ENCODE measurements around the gene TRIO.

Gene TRIO

DNA sequence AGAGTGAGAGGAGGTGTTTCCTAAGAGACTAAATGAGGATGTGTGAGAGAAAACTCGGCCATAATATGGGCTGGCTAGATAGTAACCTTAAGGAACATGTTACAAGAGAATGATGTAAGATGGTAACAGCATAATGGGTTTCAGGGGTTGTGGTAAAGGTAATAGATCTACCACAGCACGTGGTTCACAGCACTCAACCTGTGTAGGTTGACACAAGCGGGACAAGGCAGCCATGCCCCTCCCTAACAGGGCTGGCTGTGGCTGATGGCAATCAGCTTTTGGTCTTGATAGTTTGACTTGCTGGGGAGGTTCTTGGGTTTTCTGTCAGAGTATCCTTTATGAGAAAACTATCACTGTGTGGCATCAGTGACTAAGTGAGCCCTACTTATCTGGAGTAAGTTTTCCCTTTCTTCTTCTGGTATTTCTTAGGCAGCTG, 138.6 kb downstream of the TRIO start:
- no peaks in the 10 kb centered on the region for H3K9me3 ChIP-seq (ENCODE audit: low read length)
- no peaks in the 10 kb centered on the region for H3K27me3 ChIP-seq (ENCODE audit: control insufficient read depth in 1 of 2, insufficient read depth in 2 of 2, low read length in 2 of 2)
- no peak overlapping the region for H3K27ac ChIP-seq (ENCODE audit: low read depth, low read length)
- no peak overlapping the region for H3K9ac ChIP-seq (ENCODE audit: low read length)
- H3K36me3 ChIP-seq (ENCODE audit: insufficient read depth, low read length): no peaks in the 10 kb centered on the region
- H3K4me3 ChIP-seq (ENCODE audit: low read depth in 1 of 2, low read length in 2 of 2): no peak overlapping the region
- H3K4me1 ChIP-seq (ENCODE audit: insufficient read depth, low read length): peaks cover 20% of the 10 kb centered on the region

- Histone ChIP-seq H3K9ac (ENCODE audit: low read length) (no peak overlapping the region), H3K4me3 (ENCODE audit: low read depth in 1 of 2, low read length in 2 of 2) (no peak overlapping the region), H3K27ac (ENCODE audit: low read depth, low read length) (no peak overlapping the region), H3K4me1 (ENCODE audit: insufficient read depth, low read length) (peaks cover 18% of the 10 kb centered on the region), H3K36me3 (ENCODE audit: insufficient read depth, low read length) (peaks cover 4% of the 10 kb centered on the region), H3K27me3 (ENCODE audit: control insufficient read depth in 1 of 2, insufficient read depth in 2 of 2, low read length in 2 of 2) (no peaks in the 10 kb centered on the region), H3K9me3 (ENCODE audit: low read length) (no peaks in the 10 kb centered on the region)
Measured at GRCh38 chr5:14283139-14283538, 140.0 kb downstream of the TRIO start.

GRCh38 chr5:14284392-14285148, 141.4 kb downstream of the TRIO start:
- Histone ChIP-seq H3K9ac (ENCODE audit: low read length) (no peak overlapping the region), H3K4me1 (ENCODE audit: insufficient read depth, low read length) (peaks cover 16% of the 10 kb centered on the region), H3K9me3 (ENCODE audit: low read length) (no peaks in the 10 kb centered on the region), H3K4me3 (ENCODE audit: low read depth in 1 of 2, low read length in 2 of 2) (no peak overlapping the region), H3K36me3 (ENCODE audit: insufficient read depth, low read length) (peaks cover 7% of the 10 kb centered on the region), H3K27me3 (ENCODE audit: control insufficient read depth in 1 of 2, insufficient read depth in 2 of 2, low read length in 2 of 2) (no peaks in the 10 kb centered on the region), H3K27ac (ENCODE audit: low read depth, low read length) (no peak overlapping the region)

DNA sequence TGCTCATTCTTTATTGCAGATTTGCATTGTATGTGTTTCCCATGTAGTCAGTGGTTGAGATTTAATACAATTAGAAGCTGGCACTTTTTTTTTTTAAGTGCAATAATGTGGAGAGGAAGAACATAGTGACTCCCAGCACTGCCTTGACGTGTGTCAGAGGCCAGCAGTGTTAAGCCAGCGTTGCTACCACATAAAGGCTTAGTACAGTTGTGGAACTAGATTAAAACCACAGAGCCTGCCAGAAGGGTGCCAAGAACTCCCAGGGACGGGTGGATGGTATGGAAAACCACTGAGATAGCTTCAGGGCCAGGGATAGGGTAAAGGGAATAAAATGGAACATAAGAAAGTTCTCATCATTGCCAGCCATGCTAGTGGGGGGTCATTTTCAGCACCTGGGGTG, 142.9 kb downstream of the TRIO start:
- Histone ChIP-seq H3K4me1 (ENCODE audit: insufficient read depth, low read length) (peaks cover 16% of the 10 kb centered on the region), H3K4me3 (ENCODE audit: low read depth in 1 of 2, low read length in 2 of 2) (no peak overlapping the region), H3K9ac (ENCODE audit: low read length) (no peak overlapping the region), H3K36me3 (ENCODE audit: insufficient read depth, low read length) (peaks cover 9% of the 10 kb centered on the region), H3K27ac (ENCODE audit: low read depth, low read length) (no peak overlapping the region), H3K27me3 (ENCODE audit: control insufficient read depth in 1 of 2, insufficient read depth in 2 of 2, low read length in 2 of 2) (no peaks in the 10 kb centered on the region), H3K9me3 (ENCODE audit: low read length) (no peaks in the 10 kb centered on the region)

DNA sequence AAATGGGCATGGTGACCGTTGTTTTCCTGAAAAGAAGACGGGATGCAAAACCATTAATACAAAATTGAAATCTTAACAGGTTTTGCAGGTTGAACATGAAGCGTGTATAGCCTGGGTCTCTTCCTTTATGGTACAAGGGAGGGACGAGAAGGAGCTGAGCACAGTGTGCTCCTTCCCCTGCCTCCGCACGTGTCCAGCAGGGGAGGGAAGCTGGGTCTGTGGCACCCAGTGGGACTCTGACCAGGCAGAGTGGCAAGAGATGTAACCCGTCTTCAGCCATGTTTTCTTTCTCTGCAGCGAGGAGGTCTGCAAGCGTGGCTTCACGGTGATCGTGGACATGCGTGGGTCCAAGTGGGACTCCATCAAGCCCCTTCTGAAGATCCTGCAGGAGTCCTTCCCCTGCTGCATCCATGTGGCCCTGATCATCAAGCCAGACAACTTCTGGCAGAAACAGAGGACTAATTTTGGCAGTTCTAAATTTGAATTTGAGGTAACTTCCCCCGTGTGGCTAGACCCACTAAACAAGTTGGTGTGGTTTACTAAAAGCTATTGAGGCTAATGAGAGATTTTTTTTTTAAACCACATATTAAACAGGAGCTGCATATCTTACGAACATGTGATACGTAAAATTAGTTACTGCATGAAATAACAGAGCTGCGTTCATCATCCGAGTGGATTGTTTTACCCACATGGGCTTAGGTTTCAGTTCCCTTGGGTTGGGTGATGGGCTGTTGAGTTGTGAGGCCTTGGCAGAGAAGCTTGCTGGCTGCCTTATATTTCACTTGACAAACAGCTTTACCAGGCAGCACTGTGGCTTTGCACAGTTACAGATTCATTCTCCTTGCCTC, 143.7 kb downstream of the TRIO start:
- Histone ChIP-seq H3K9ac (ENCODE audit: low read length) (no peak overlapping the region), H3K4me3 (ENCODE audit: low read depth in 1 of 2, low read length in 2 of 2) (no peak overlapping the region), H3K36me3 (ENCODE audit: insufficient read depth, low read length) (peaks cover 13% of the 10 kb centered on the region), H3K9me3 (ENCODE audit: low read length) (no peaks in the 10 kb centered on the region), H3K27me3 (ENCODE audit: control insufficient read depth in 1 of 2, insufficient read depth in 2 of 2, low read length in 2 of 2) (no peaks in the 10 kb centered on the region), H3K4me1 (ENCODE audit: insufficient read depth, low read length) (peaks cover 16% of the 10 kb centered on the region), H3K27ac (ENCODE audit: low read depth, low read length) (no peak overlapping the region)

DNA sequence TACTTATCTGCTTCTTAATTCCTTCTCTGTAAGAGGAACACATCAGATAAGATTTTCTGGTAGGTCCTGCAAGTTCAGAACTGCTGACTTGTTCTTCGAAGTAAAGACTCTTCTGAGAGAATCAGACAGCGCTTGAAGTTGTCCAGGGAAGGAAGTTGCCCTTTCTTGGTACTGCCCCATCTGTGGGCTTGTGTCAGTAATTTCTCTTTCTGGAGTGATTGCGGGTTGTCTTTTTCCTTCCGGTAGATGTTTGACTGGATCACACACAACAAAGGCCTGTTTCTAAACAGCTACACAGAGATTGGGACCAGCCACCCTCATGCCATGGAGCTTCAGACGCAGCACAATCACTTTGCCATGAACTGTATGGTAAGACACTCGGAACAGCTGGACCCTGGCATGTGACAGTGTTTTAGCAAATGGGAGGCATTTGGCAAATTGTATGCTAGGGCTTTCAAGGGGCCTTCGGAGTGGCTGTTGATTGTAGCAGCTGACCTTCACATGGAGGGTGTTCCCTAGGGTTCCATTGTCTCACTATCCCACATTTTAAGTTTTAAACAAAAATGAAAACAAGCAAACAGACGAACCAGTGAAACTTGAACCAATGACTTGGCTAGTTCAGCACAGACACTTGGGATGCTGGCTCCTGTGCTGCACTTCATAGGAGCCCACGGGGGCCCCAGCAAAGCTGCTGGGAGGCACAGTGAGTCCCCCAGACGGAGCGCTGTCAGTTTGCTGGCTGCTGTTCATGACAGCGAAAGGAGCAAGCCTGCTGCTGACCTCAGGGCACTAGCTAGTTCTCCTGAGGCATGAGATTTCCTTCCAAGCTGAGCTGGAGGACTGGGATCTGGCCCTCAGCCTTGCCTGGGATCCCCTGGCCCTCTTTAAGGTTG, 149.9 kb downstream of the TRIO start:
- Histone ChIP-seq H3K4me3 (ENCODE audit: low read depth in 1 of 2, low read length in 2 of 2) (no peak overlapping the region), H3K36me3 (ENCODE audit: insufficient read depth, low read length) (peaks cover 35% of the 10 kb centered on the region), H3K27me3 (ENCODE audit: control insufficient read depth in 1 of 2, insufficient read depth in 2 of 2, low read length in 2 of 2) (no peaks in the 10 kb centered on the region), H3K9ac (ENCODE audit: low read length) (no peak overlapping the region), H3K9me3 (ENCODE audit: low read length) (no peaks in the 10 kb centered on the region), H3K4me1 (ENCODE audit: insufficient read depth, low read length) (peaks cover 6% of the 10 kb centered on the region), H3K27ac (ENCODE audit: low read depth, low read length) (no peak overlapping the region)

DNA sequence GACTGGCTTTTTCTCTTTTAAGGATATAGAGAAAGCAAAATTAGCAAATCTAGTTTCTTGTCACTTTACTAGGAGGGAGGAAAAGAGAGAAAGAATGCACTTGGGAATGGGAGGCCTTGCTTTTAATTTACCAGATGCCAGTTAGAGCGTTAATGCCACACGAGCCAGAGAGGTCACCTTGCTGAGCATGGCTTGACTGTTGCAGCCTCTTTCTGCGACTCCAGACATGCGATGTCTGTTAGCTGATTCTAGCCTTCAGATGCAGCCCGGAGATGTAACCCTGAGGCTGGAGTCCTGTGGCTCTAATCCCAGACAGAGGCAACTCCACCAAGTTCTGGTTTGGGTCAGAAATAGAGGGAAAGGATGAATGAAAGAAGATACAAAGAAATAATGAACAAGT, 152.5 kb downstream of the TRIO start:
- H3K9me3 ChIP-seq (ENCODE audit: low read length): no peaks in the 10 kb centered on the region
- H3K9ac ChIP-seq (ENCODE audit: low read length): no peak overlapping the region
- H3K4me1 ChIP-seq (ENCODE audit: insufficient read depth, low read length): peaks cover 6% of the 10 kb centered on the region
- H3K27ac ChIP-seq (ENCODE audit: low read depth, low read length): no peak overlapping the region
- H3K4me3 ChIP-seq (ENCODE audit: low read depth in 1 of 2, low read length in 2 of 2): no peak overlapping the region
- peaks cover 39% of the 10 kb centered on the region for H3K36me3 ChIP-seq (ENCODE audit: insufficient read depth, low read length)
- no peaks in the 10 kb centered on the region for H3K27me3 ChIP-seq (ENCODE audit: control insufficient read depth in 1 of 2, insufficient read depth in 2 of 2, low read length in 2 of 2)

GRCh38 chr5:14296533-14297331, 153.6 kb downstream of the TRIO start:
- Histone ChIP-seq H3K27me3 (ENCODE audit: control insufficient read depth in 1 of 2, insufficient read depth in 2 of 2, low read length in 2 of 2) (no peaks in the 10 kb centered on the region), H3K4me3 (ENCODE audit: low read depth in 1 of 2, low read length in 2 of 2) (no peak overlapping the region), H3K4me1 (ENCODE audit: insufficient read depth, low read length) (peaks cover 6% of the 10 kb centered on the region), H3K9ac (ENCODE audit: low read length) (no peak overlapping the region), H3K9me3 (ENCODE audit: low read length) (no peaks in the 10 kb centered on the region), H3K27ac (ENCODE audit: low read depth, low read length) (no peak overlapping the region), H3K36me3 (ENCODE audit: insufficient read depth, low read length) (peaks cover 41% of the 10 kb centered on the region)

DNA sequence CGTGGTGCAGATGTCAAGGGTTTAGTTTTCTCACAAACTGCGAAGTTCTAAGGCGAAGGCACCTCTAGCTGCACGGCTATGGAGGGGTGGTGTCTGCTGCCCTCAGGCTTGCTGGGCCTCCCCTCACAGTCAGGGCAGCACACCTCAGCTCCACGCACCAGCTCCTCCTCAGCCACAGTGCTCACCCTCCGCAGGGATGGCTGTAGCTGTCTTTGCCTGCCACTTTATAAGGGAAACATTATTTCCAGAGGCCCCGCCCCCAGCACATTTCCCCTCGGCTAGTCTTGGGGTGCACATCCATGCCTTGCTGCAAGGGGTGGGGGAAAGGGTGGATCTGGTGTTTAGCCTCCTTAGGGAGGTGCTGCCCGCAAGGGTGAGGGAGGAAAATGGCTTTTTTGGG, 154.6 kb downstream of the TRIO start:
- Histone ChIP-seq H3K4me1 (ENCODE audit: insufficient read depth, low read length) (peaks cover 6% of the 10 kb centered on the region), H3K9ac (ENCODE audit: low read length) (no peak overlapping the region), H3K9me3 (ENCODE audit: low read length) (no peaks in the 10 kb centered on the region), H3K36me3 (ENCODE audit: insufficient read depth, low read length) (peaks cover 38% of the 10 kb centered on the region), H3K4me3 (ENCODE audit: low read depth in 1 of 2, low read length in 2 of 2) (no peak overlapping the region), H3K27me3 (ENCODE audit: control insufficient read depth in 1 of 2, insufficient read depth in 2 of 2, low read length in 2 of 2) (no peaks in the 10 kb centered on the region), H3K27ac (ENCODE audit: low read depth, low read length) (no peak overlapping the region)

- H3K27ac ChIP-seq (ENCODE audit: low read depth, low read length): no peak overlapping the region
- H3K27me3 ChIP-seq (ENCODE audit: control insufficient read depth in 1 of 2, insufficient read depth in 2 of 2, low read length in 2 of 2): no peaks in the 10 kb centered on the region
- peaks cover 32% of the 10 kb centered on the region for H3K36me3 ChIP-seq (ENCODE audit: insufficient read depth, low read length)
- H3K9me3 ChIP-seq (ENCODE audit: low read length): no peaks in the 10 kb centered on the region
- H3K4me1 ChIP-seq (ENCODE audit: insufficient read depth, low read length): peaks cover 6% of the 10 kb centered on the region
- H3K4me3 ChIP-seq (ENCODE audit: low read depth in 1 of 2, low read length in 2 of 2): no peak overlapping the region
- H3K9ac ChIP-seq (ENCODE audit: low read length): no peak overlapping the region
Measured at GRCh38 chr5:14298126-14298847, 155.1 kb downstream of the TRIO start.

Measured in muscle layer of colon (tissue), 2 donors.